ENCODE data around the gene SUMO3.
A peak's percentile ranks its signal among the peaks of the same experiment; 100 is the strongest.
"Not testable (repeated sequence)": the region's sequence is repeated elsewhere in the genome, so short reads cannot be mapped to it uniquely, and the experiment has no call there.

The SUMO3 gene

DNA sequence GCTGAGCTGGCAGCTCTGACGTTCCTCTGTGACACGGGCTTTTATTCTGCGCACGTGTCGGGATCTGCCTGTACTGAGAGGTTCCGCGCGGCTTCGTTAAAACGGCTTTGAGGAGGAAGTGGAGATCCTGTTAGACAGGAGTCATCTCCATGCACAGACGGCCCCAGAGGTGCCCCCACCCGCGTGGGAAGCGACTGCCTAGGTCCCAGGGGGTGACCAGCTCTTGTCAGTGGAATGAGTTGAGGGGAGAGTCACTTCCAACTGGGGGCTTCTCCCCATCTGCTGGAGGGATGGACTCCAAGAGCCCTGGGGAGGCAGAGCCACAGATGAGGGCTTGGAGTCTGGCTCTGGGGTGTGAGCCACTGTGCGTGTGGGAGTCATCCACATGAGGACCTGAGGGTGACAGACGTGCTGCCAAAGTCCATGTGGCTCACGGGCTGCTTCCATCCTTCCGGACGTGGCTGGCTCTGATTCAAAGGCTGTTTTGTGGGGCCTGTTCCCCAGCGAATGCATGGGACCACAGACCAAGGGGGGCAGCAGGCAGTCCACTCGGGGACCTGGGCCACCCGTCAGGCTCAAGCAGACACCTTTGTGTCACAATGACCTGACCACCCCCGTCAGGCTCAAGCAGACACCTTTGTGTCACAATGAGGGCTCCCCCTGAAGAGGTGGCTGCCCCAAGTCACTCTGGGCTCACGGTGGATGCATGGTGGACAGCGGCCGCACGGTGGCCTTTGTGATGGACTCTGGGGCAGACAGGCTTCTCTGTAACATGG is 28.8 kb upstream of the SUMO3 start:
- DNase-seq, result peak; percentile 30

DNA sequence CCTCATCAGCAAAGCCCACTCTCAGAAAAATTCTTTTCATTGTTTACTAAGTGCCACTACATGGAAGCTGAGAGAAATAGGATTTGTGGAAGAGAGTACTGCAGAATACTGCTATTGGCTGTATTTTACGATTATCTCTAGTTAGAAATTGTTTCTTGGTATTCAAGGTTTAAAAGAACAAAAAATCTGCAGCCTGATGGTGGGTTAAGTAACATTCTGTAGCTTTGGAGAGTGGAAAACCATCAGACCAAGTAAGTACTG is 28.3 kb upstream of the SUMO3 start:
- DNase-seq, result no peak

DNA sequence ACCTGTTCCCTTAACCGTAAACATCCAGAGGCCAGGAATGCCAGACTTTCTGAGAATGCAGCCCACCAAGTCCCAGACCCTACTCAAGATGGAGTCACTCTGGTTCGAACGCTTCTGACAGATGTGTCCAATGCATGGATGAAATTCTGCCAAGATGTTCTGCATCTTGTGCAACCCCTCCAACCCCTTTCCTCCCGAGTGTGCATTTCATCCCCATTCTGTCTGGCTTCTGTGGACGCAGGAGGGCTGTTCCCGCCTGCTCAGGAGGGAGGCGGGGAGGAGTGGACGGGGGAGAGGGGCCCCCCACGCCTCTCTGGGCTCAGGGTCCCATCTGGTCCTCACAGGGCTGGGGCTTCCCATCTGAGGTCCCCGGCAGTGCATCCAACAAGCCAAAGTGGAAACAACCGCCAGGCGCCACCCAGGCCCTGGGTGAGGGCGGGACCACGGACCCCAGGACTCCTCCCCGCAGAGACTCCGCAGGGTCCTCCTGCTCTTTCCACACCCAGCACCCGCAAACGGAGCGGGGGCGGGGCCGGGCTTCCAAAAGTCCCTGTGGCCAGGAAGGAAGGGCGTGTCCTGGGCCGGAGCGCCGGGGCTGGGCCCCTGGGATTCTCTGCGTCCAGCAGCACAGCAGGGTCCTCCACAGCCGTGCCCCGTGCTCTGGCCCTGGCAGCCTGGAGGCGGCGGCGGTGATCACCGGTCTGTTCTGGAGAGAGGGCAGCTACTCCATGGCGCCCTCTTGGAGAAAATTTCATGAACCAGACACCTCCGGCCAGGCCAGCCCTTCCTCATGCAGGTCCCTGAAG is 27.8 kb upstream of the SUMO3 start:
- DNase-seq, result peak; percentile 45

GRCh38 chr21:44844256-44844655 is 26.4 kb upstream of the SUMO3 start:
- DNase-seq, result no peak

DNA sequence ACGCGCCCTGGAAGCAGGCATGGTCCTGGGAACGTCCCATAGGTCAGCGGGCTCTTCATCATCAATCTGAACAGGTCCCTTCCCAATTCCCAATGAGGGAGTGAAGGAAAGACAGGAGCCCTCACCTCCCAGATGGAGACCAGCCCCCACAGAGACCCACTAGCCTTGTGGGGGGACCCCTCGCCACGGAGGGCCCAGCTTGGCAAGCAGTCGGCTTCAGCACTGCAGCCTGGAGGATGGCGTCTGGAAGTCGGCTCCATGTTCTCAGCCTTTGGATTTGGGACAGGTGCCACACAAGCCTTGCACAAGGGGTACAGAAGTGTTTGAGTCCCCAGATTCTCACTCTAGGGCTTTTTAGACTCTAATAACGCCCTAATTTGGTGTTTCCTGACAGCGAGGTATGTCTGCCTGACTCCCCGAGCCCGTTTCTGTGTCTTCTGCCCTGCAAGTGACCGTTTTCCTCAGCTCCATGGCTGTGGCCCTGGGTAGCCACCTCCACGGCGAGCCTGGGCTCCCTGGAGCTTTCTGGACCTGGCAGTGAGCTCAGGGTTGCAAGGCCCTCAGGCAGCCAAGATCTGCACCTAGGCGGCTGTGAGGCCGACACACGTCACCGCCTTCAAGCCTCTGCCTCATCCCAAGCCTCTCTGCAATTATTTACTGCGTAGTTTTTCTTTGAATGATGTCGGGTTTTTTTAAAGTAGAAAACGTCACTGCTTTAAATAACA is 25.0 kb upstream of the SUMO3 start:
- DNase-seq, result no peak

- no peak for DNase-seq
Observed at GRCh38 chr21:44842087-44842486, 24.2 kb upstream of the SUMO3 start.

DNA sequence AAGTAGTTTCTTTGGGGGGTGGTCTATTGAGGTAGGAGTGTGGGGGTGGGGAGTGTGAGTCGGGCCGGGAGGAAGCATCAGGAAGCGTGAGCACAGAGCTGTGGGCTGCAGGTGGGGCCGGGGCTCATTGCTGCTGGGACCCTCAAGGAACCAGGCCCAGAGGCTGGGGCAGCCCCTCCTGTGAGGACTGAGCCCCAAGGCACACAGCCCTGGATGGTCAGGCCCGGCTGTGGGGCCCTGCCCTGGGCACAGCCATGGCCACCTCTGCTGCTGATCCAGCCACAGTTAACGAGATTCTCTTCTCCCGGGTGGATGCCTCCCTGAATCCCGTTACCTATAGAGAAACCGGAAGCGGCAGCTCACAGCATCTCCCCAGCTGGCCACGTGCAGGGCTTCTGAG is 22.9 kb upstream of the SUMO3 start:
- DNase-seq, result no peak

DNA sequence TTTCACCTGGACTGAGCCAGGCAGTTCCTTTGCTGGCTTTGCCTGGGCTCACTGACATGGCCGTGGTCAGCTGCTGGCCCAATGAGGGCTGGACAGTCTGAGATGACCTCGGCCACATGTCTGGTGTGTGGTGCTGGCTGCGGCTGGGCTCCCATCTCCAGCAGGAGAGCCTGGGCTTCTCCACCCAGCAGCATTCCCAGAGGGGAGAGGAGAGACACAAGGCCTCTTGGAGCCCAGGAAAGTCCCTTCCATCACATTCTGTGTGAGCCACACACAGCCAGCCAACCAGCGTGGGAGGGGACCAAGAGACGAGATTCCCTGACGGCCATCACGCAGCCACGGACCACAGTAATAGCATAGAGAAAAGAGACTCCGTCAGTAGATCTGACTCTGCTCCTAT is 21.1 kb upstream of the SUMO3 start:
- DNase-seq, result no peak

DNA sequence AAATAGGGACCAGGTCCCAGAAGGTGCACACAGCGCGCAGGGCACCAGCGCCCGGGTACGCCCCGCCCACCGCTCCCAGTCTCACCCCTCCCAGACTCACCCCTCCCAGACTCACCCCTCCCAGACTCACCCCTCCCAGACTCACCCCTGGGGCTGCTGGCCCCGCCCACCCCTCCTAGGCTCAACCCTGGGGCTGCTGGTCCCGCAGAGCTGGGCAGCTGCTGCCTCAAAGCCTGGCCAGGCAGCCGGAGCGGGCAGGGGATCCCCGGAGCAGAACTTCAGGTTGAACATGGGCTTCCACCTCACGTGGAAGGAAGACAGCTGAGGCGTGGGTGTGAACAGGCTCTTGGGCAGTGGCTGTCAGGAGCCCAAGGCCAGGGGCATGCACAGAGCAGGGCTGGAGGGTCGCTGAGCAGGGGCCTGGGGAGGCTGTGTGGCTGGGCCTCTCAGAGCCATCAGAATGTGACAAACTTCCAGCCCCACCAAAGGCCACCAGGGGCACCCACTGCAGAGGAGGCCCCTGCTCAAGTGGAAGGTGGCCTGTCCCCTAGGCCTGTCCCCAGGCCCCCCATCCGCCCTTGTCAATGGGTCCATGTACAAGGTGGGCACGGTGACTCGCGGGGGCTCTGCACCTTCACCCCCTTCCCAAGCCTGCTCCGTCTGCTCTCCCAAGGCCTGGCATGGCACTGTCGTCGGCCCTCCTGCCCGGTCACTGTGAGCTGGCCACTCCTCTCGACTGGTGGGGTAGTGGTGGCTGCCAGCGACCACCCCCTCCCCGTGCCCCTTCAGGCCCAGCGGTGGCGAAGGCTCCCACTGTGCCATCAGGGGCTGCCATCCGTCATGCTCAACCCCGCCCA is 20.4 kb upstream of the SUMO3 start:
- no peak for DNase-seq

GRCh38 chr21:44837537-44837936 is 19.7 kb upstream of the SUMO3 start:
- no peak for DNase-seq

DNA sequence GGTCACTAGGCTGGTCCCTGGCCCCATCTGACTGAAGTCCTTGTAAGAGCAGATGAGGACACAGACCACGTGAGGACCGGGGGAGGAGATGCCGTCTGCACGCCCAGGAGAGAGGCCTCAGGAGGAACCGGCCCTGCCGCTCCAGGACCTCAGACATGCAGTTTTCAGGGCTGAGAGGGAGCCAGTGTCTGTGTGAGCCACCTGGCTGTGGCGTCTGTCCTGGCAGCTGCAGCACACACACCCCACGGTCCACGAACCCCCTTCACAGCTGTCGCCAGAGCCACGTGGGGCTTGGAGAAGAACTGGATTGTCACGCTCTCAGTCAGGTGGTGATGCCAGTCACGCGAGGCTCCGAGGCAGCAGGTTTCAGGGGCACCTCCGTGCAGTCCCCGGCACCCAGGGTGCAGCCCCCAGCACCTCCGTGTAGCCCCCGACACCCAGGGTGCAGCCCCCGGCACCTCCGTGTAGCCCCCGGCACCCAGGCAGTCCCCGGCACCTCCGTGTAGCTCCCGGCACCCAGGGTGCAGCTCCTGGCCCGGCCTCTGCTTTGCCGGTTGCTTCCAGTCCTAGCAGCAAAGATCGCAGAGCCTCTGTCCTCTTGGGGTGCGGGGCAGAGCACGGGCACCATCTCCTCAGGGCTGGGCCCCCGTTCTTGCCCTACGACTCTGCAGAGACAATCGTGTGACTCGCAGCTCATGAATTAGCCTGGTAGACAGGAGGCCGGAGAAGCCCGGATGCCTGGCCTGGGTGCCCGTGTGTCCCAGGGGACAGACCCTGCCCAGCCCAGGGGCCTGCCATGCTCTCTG is 19.0 kb upstream of the SUMO3 start:
- no peak for DNase-seq

DNA sequence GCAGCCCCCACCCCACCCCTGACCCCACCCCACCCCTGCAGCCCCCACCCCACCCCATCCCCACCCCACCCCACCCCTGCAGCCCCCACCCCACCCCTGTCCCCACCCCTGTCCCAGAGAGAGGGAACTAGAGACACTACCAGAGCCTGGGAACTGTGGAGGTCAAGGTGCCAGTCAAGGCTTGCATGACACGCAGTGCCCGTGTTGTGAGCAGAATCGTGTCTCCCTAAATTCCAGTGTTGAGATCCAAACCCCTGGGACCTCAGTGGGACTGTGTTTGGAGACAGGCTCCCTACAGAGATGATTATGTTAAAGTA is 18.4 kb upstream of the SUMO3 start:
- DNase-seq, result no peak

DNA sequence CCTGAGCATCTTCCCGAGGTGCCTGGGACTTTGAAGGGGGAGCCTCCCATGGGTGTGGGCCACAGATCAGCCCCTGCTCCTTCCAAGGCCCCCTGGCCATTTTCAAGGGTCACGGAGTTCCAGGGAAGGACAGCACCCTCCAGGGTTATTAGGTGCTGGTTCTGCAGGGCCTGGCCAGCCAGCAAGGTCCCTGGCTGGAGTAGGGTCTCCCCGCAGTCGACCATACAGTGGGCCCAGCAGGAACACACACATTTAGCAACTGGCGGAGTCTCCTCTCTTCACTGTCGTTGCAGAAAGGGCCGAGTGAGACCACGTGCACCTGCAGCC is 17.7 kb upstream of the SUMO3 start:
- no peak for DNase-seq

DNA sequence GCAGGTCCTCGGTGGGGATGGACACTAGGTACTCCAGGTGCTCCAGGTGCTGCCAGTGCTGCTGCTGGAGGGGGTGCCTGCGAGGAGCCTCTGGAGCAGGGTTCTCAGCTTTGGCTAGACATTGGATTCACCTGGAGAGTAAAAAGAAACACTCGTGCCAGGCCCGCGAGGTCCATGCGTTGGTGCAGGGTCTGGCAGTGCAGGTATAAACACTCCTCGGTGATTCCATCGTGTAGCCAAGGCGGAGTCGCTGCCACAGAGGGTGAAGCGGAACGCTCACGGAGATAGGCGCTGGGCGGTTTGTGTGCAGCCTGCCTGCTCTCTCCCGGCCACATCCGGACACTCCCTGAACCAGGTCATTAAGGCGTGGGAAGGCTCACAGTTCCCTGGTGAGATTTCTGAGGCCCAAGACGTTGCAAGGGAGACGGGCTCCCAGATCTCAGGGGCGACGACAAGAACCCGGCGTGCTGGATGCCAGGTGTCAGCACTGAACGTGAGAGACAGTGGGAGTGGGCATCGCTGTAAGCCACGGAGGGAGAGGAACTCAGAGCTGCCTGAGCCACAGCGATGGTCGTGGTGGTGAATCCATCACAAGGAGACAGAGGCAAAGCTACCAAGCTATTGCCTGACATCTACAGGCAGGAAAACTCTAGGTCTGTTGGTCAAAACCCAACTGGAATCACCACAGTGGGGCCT is 17.2 kb upstream of the SUMO3 start:
- no peak for DNase-seq

DNA sequence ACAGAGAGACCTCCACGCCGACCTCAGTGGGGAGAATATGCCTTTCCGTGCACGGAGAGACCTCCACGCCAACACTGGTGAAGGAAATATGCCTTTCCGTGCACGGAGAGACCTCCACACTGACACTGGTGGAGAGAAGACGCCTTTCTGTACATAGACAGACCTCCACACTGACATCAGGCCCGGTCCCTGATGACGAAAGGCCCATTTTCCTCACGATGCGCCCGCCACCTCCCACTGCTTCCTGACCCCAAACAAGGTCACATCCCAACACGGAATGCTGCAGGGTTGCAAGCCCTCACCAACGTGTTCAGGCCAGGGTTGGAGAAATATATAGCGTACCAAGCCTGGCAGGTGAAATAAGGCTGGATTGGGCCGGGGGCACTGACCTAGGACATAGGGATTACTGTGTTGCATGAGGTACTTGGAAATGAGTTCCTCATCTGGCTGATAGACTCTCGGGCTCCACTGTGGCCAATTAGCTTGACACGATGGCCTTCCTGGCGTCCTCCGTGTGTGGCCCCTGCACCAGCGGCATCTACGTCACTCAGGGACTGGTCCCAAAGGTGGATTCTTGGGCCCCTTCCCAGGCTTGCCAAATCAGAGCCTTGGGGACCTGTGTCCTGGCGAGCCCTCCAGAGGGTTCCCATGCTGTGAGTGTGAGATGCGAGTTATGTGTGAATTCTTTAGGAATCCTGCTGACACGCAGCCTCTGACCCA is 16.5 kb upstream of the SUMO3 start:
- no peak for DNase-seq

- DNase-seq, result no peak
Observed at GRCh38 chr21:44833663-44834062, 15.8 kb upstream of the SUMO3 start.

GRCh38 chr21:44832516-44833255 is 14.8 kb upstream of the SUMO3 start:
- not testable (repeated sequence) for DNase-seq

GRCh38 chr21:44831227-44831860 is 13.5 kb upstream of the SUMO3 start:
- DNase-seq, result no peak

GRCh38 chr21:44829507-44830092 is 11.7 kb upstream of the SUMO3 start:
- DNase-seq, result no peak

Data from central memory CD4-positive, alpha-beta T cell (primary cell).